Measurements from ENCODE around the gene NUDT3.

NUDT3 gene

DNA sequence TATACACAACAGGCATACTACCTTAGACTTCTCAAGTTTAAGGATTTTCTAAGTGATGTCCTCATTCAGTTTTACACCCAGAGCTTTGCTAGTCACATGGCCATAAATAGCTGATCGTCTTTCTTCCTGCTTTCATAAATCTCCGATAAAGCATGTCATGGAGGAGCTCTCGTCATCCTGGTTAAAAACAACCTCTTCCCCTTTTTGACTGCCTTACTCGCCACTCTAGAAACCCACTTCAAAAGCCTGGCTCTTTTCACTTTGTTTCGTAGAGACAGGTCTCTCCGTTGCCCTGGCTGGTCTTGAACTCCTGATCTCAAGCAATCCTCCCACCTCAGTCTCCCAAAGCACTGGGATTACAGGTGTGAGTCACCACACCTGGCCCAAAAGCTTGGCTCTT lies 76.7 kb downstream of the NUDT3 start:
- TF ChIP-seq YY1 (IDR thresholded peaks at IDR 0.05; ENCODE audit: low read depth) (no peak), RAD21 (IDR thresholded peaks at IDR 0.05; ENCODE audit: low read depth) (no peak), CEBPB (IDR thresholded peaks at IDR 0.05) (no peak)

DNA sequence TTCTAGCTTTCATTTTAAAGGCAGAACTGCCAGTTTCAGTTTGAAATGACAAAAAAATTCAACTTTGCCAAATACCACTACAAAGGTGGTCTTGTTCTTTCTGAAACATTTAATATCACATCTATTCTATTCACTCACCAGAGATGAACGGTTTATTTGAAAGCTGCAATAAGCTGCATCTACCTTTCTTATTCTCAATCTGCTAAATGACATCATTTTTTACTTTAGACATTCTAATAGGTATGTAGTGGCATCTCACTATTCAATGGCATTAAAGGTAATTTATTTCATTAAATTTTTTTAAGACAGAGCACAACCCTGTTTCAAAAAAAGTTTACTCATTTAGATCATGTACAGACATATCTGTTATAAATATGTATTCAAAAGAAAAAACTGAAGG lies 77.2 kb downstream of the NUDT3 start:
- no peak for TF ChIP-seq CREB1 (IDR thresholded peaks at IDR 0.05; ENCODE audit: low read depth)
- no peak for TF ChIP-seq TCF12 (IDR thresholded peaks at IDR 0.05; ENCODE audit: low read depth)
- TF ChIP-seq NFIC (IDR thresholded peaks at IDR 0.05), result no peak
- TF ChIP-seq RAD21 (IDR thresholded peaks at IDR 0.05; ENCODE audit: low read depth), result no peak
- TF ChIP-seq TAF1 (IDR thresholded peaks at IDR 0.05; ENCODE audit: low read depth), result no peak

DNA sequence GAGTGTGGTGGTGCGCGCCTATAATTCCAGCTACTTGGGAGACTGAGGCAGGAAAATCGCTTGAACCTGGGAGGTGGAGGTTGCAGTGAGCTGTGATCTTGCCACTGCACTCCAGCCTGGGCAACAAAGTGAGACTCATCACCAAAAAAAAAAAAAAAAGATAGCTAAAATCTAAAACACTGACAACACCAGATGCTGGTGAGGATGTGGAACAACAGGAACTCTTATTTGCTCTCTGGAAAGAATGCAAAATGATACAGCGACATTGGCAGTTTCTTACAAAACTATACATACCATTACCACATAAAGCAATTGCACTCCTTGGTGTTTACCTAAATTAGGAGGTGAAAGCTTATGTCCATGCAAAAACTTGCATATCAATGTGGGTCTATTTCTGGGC lies 80.2 kb downstream of the NUDT3 start:
- no peak for TF ChIP-seq EGR1 (IDR thresholded peaks at IDR 0.05)
- TF ChIP-seq, protein P1, sequence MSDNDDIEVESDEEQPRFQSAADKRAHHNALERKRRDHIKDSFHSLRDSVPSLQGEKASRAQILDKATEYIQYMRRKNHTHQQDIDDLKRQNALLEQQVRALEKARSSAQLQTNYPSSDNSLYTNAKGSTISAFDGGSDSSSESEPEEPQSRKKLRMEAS (IDR thresholded peaks at IDR 0.05), result no peak
- TF ChIP-seq EP300 (IDR thresholded peaks at IDR 0.05; ENCODE audit: borderline replicate concordance), result no peak
- no peak for TF ChIP-seq ZBTB7A (IDR thresholded peaks at IDR 0.05; ENCODE audit: low read depth)
- TF ChIP-seq CEBPB (IDR thresholded peaks at IDR 0.05), result no peak
- TF ChIP-seq FOXM1 (IDR thresholded peaks at IDR 0.05; ENCODE audit: borderline replicate concordance, low read depth), result no peak
- TF ChIP-seq NFIC (IDR thresholded peaks at IDR 0.05), result no peak

DNA sequence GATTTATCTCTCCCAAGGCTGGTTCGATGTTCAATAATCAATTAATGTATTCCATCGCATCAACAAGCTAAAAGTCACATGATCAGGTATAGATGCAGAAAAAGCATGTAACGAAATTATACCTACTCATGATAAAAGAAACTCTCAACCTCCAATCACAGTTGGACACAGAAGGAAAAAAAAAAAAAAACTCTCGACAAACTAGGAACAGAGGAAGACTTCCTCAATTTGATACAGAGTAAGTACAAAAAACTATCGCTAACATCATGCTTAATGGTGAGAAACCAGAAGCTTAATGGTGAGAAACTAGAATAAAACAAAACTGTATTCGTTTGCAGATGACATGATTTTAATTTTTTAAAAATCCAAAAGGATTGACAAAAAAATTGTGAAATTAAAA lies 81.7 kb downstream of the NUDT3 start:
- TF ChIP-seq ZBTB7A (IDR thresholded peaks at IDR 0.05; ENCODE audit: low read depth) (no peak), TCF12 (IDR thresholded peaks at IDR 0.05; ENCODE audit: low read depth) (no peak), CREB1 (IDR thresholded peaks at IDR 0.05; ENCODE audit: low read depth) (no peak), FOXM1 (IDR thresholded peaks at IDR 0.05; ENCODE audit: borderline replicate concordance, low read depth) (no peak), NFIC (IDR thresholded peaks at IDR 0.05) (no peak), CEBPB (IDR thresholded peaks at IDR 0.05) (no peak), TAF1 (IDR thresholded peaks at IDR 0.05; ENCODE audit: low read depth) (no peak), EGR1 (IDR thresholded peaks at IDR 0.05) (no peak), EP300 (IDR thresholded peaks at IDR 0.05; ENCODE audit: borderline replicate concordance) (no peak)
- TF ChIP-seq, protein P2, sequence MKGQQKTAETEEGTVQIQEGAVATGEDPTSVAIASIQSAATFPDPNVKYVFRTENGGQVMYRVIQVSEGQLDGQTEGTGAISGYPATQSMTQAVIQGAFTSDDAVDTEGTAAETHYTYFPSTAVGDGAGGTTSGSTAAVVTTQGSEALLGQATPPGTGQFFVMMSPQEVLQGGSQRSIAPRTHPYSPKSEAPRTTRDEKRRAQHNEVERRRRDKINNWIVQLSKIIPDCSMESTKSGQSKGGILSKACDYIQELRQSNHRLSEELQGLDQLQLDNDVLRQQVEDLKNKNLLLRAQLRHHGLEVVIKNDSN (IDR thresholded peaks at IDR 0.05), result no peak
- TF ChIP-seq, protein P3, sequence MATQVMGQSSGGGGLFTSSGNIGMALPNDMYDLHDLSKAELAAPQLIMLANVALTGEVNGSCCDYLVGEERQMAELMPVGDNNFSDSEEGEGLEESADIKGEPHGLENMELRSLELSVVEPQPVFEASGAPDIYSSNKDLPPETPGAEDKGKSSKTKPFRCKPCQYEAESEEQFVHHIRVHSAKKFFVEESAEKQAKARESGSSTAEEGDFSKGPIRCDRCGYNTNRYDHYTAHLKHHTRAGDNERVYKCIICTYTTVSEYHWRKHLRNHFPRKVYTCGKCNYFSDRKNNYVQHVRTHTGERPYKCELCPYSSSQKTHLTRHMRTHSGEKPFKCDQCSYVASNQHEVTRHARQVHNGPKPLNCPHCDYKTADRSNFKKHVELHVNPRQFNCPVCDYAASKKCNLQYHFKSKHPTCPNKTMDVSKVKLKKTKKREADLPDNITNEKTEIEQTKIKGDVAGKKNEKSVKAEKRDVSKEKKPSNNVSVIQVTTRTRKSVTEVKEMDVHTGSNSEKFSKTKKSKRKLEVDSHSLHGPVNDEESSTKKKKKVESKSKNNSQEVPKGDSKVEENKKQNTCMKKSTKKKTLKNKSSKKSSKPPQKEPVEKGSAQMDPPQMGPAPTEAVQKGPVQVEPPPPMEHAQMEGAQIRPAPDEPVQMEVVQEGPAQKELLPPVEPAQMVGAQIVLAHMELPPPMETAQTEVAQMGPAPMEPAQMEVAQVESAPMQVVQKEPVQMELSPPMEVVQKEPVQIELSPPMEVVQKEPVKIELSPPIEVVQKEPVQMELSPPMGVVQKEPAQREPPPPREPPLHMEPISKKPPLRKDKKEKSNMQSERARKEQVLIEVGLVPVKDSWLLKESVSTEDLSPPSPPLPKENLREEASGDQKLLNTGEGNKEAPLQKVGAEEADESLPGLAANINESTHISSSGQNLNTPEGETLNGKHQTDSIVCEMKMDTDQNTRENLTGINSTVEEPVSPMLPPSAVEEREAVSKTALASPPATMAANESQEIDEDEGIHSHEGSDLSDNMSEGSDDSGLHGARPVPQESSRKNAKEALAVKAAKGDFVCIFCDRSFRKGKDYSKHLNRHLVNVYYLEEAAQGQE (IDR thresholded peaks at IDR 0.05; ENCODE audit: low read depth), result no peak
- TF ChIP-seq, protein P1 (IDR thresholded peaks at IDR 0.05), result no peak

DNA sequence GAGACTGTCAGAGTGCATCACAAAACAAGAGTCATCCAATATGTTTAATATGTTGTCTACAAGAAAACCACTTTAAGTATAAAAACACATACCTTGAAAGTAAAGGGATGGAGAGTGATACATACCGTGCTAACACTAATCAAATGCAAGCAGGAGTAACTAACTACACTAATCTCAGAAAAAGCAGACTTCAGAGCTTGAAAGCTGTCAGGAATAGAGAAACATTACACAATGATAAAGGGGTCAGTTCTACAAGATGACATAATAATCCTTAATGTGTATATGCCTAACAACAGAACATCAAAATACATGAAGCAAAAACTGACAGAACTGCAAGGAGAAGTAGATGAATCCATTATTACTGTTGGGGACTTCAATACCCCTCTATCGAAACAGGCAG lies 84.0 kb downstream of the NUDT3 start:
- TF ChIP-seq TEAD4 (IDR thresholded peaks at IDR 0.05) (no peak), TCF12 (IDR thresholded peaks at IDR 0.05; ENCODE audit: low read depth) (no peak), EGR1 (IDR thresholded peaks at IDR 0.05) (no peak), RAD21 (IDR thresholded peaks at IDR 0.05; ENCODE audit: low read depth) (no peak), EP300 (IDR thresholded peaks at IDR 0.05; ENCODE audit: borderline replicate concordance) (no peak), FOXM1 (IDR thresholded peaks at IDR 0.05; ENCODE audit: borderline replicate concordance, low read depth) (no peak), YY1 (IDR thresholded peaks at IDR 0.05; ENCODE audit: low read depth) (no peak), TAF1 (IDR thresholded peaks at IDR 0.05; ENCODE audit: low read depth) (no peak), CEBPB (IDR thresholded peaks at IDR 0.05) (no peak)
- TF ChIP-seq, protein P2 (IDR thresholded peaks at IDR 0.05), result no peak
- TF ChIP-seq, protein P3 (IDR thresholded peaks at IDR 0.05; ENCODE audit: low read depth), result no peak

DNA sequence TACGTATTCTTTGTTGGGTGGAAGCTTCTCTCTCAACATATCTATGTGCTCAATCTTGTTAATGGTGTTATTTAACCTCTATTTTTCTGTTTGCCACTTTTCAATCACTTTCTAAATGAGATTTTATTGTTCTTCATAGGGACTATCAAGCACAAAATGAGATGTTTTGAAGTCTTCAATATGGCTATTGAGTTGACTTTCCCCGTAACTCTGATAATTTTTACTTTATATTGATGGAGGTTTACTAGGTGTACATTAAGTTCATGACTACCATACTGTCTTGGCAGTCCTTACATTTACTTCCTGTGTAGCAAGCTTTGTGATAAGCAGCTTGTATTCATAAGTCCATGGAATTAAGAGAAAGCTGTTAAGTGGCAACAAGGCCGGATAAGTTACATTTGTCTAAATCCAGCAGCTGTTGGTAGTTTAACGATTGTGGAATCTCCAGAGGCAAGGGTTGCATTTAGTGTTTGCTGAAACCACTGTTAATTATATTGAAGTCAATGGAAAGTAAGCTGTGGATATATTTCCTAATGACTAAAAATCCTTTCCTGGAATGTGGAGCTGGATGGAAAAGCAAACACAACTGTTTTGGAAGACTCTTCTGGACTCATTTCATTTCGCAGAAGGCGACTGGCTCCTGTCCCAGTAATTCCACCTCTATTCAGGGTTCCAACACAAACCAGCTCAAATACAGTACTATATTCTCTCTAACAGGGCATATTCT lies 86.3 kb downstream of the NUDT3 start:
- TF ChIP-seq RAD21 (IDR thresholded peaks at IDR 0.05; ENCODE audit: low read depth), result no peak
- TF ChIP-seq CREB1 (IDR thresholded peaks at IDR 0.05; ENCODE audit: low read depth), result no peak
- no peak for TF ChIP-seq NFIC (IDR thresholded peaks at IDR 0.05)
- TF ChIP-seq, protein P2 (IDR thresholded peaks at IDR 0.05), result no peak
- TF ChIP-seq ZBTB7A (IDR thresholded peaks at IDR 0.05; ENCODE audit: low read depth), result no peak
- TF ChIP-seq YY1 (IDR thresholded peaks at IDR 0.05; ENCODE audit: low read depth), result no peak
- no peak for TF ChIP-seq CEBPB (IDR thresholded peaks at IDR 0.05)
- TF ChIP-seq EGR1 (IDR thresholded peaks at IDR 0.05), result no peak
- no peak for TF ChIP-seq TCF12 (IDR thresholded peaks at IDR 0.05; ENCODE audit: low read depth)
- no peak for TF ChIP-seq FOXM1 (IDR thresholded peaks at IDR 0.05; ENCODE audit: borderline replicate concordance, low read depth)
- TF ChIP-seq, protein P3 (IDR thresholded peaks at IDR 0.05; ENCODE audit: low read depth), result no peak
- TF ChIP-seq TAF1 (IDR thresholded peaks at IDR 0.05; ENCODE audit: low read depth), result no peak
- TF ChIP-seq, protein P1 (IDR thresholded peaks at IDR 0.05), result no peak
- TF ChIP-seq EP300 (IDR thresholded peaks at IDR 0.05; ENCODE audit: borderline replicate concordance), result no peak
- TF ChIP-seq TEAD4 (IDR thresholded peaks at IDR 0.05), result no peak
